CD4-positive, alpha-beta T cell treated with Interferon alpha-2 for 1 hour (primary cell): Measurements from ENCODE around the gene BRD7.

Experiments
- DNase-seq, 2 donors: peaks; one replicate each; pipeline ENCODE4 v3.0.0-alpha.2; 2020 to 2022

BRD7 gene

GRCh38 chr16:50388496-50388895 lies 19.7 kb upstream of the BRD7 start:
- DNase-seq = no peak

- no peak for DNase-seq
Observed at GRCh38 chr16:50386774-50387173, 18.0 kb upstream of the BRD7 start.

- no peak for DNase-seq
Observed at GRCh38 chr16:50386139-50386538, 17.4 kb upstream of the BRD7 start.

GRCh38 chr16:50384500-50385135 lies 15.8 kb upstream of the BRD7 start:
- DNase-seq = no peak

GRCh38 chr16:50381679-50382440 lies 13.1 kb upstream of the BRD7 start:
- DNase-seq = no peak

- DNase-seq = no peak
Observed at GRCh38 chr16:50378417-50378816, 9.6 kb upstream of the BRD7 start.

GRCh38 chr16:50377001-50377400 lies 8.2 kb upstream of the BRD7 start:
- DNase-seq = no peak

- no peak for DNase-seq
Observed at GRCh38 chr16:50373780-50374179, 5.0 kb upstream of the BRD7 start.

GRCh38 chr16:50373345-50373701 lies 4.5 kb upstream of the BRD7 start:
- no peak for DNase-seq

GRCh38 chr16:50372611-50373344 lies 4.0 kb upstream of the BRD7 start:
- no peak for DNase-seq

GRCh38 chr16:50371936-50372595 lies 3.3 kb upstream of the BRD7 start:
- DNase-seq = no peak

- no peak for DNase-seq
Observed at GRCh38 chr16:50371036-50371716, 2.4 kb upstream of the BRD7 start.

GRCh38 chr16:50369133-50369804 lies 481 bp upstream of the BRD7 start:
- peak in 1 of 2 donors; percentile 26 for DNase-seq

- no peak for DNase-seq
Observed at GRCh38 chr16:50367777-50368409, 895 bp downstream of the BRD7 start.

GRCh38 chr16:50365791-50366575 lies 2.8 kb downstream of the BRD7 start:
- no peak for DNase-seq

GRCh38 chr16:50363656-50364055 lies 5.1 kb downstream of the BRD7 start:
- no peak for DNase-seq

- DNase-seq = no peak
Observed at GRCh38 chr16:50360779-50361178, 8.0 kb downstream of the BRD7 start.

GRCh38 chr16:50360033-50360778 lies 8.6 kb downstream of the BRD7 start:
- DNase-seq = no peak

GRCh38 chr16:50359626-50360025 lies 9.2 kb downstream of the BRD7 start:
- no peak for DNase-seq
